H9 (cell line): Measurements from ENCODE around the gene TNFAIP2. TPM values are rescaled to one million over a fixed set of nuclear protein-coding genes. Genes with fewer than 3 reads are reported as not detected.

Experiments
- DNase-seq: peaks from one replicate; pipeline ENCODE4 v3.0.0-alpha.2; 2017
- H2AFZ ChIP-seq: one replicate; pipeline ENCODE4 v1.6.1; 2013; ENCODE audit warnings: mild to moderate bottlenecking, low read length, control low read depth, moderate library complexity
- H2AK5ac ChIP-seq: 2 replicates; pipeline ENCODE4 v1.6.1; 2013; ENCODE audit warnings: low read length, control low read depth, mixed read lengths; ENCODE audit not compliant: insufficient read length
- H2BK120ac ChIP-seq: one replicate; pipeline ENCODE4 v1.6.1; 2013; ENCODE audit warnings: low read depth, mild to moderate bottlenecking, low read length, control low read depth, inconsistent platforms; ENCODE audit not compliant: poor library complexity, severe bottlenecking
- H2BK12ac ChIP-seq: 2 replicates; pipeline ENCODE4 v1.6.1; 2013; ENCODE audit warnings: low read length, control low read depth, mixed read lengths, low read depth; ENCODE audit not compliant: insufficient read length
- H2BK15ac ChIP-seq: 2 replicates; pipeline ENCODE4 v1.6.1; 2013; ENCODE audit warnings: low read depth, low read length, control low read depth
- H2BK20ac ChIP-seq: one replicate; pipeline ENCODE4 v1.6.1; 2013; ENCODE audit warnings: low read depth, mild to moderate bottlenecking, low read length, control low read depth, inconsistent platforms; ENCODE audit not compliant: poor library complexity, severe bottlenecking
- H2BK5ac ChIP-seq: 2 replicates; pipeline ENCODE4 v1.6.1; 2013; ENCODE audit warnings: low read length, control low read depth, mixed read lengths; ENCODE audit not compliant: insufficient read length
- H3K14ac ChIP-seq: 2 replicates; pipeline ENCODE4 v1.6.1; 2013; ENCODE audit warnings: low read length, control low read depth; ENCODE audit not compliant: insufficient read depth
- H3K18ac ChIP-seq: 2 replicates; pipeline ENCODE4 v1.6.1; 2013; ENCODE audit warnings: low read depth, mild to moderate bottlenecking, mixed read lengths, low read length, control low read depth; ENCODE audit not compliant: insufficient read length
- H3K23ac ChIP-seq: 2 replicates; pipeline ENCODE4 v1.6.1; 2013; ENCODE audit warnings: low read length, control low read depth, mixed read lengths, low read depth; ENCODE audit not compliant: insufficient read length
- H3K23me2 ChIP-seq: 2 replicates; pipeline ENCODE4 v1.6.1; 2013; ENCODE audit warnings: low read depth, mild to moderate bottlenecking, mixed read lengths, low read length, control low read depth; ENCODE audit not compliant: insufficient read length, poor library complexity, severe bottlenecking
- H3K27ac ChIP-seq: 2 replicates; pipeline ENCODE4 v1.5.1; 2013; ENCODE audit warnings: low read length, control low read depth, mixed read lengths, low read depth; ENCODE audit not compliant: insufficient read length
- H3K27me3 ChIP-seq: 2 replicates; pipeline ENCODE4 v1.6.1; 2013; ENCODE audit warnings: low read length, control low read depth, inconsistent platforms; ENCODE audit not compliant: insufficient read depth
- H3K4ac ChIP-seq: 2 replicates; pipeline ENCODE4 v1.6.1; 2013; ENCODE audit warnings: low read depth, mild to moderate bottlenecking, control low read depth, inconsistent platforms, low read length, moderate library complexity
- H3K4me1 ChIP-seq: 2 replicates; pipeline ENCODE4 v1.6.1; 2013; ENCODE audit warnings: low read length, control low read depth, inconsistent platforms; ENCODE audit not compliant: insufficient read depth
- H3K4me2 ChIP-seq: 2 replicates; pipeline ENCODE4 v1.6.1; 2013; ENCODE audit warnings: low read length, control low read depth, mixed read lengths; ENCODE audit not compliant: insufficient read length, insufficient read depth
- H3K56ac ChIP-seq: 2 replicates; pipeline ENCODE4 v1.6.1; 2013; ENCODE audit warnings: low read depth, mild to moderate bottlenecking, mixed read lengths, low read length, control low read depth; ENCODE audit not compliant: insufficient read length
- H3K79me1 ChIP-seq: 2 replicates; pipeline ENCODE4 v1.6.1; 2013; ENCODE audit warnings: low read depth, mild to moderate bottlenecking, moderate library complexity, low read length, control low read depth, inconsistent platforms; ENCODE audit not compliant: insufficient read depth, poor library complexity, severe bottlenecking
- H3K79me2 ChIP-seq: 2 replicates; pipeline ENCODE4 v1.6.1; 2013; ENCODE audit warnings: low read length, control low read depth, inconsistent platforms; ENCODE audit not compliant: insufficient read depth
- H3K9ac ChIP-seq: 2 replicates; pipeline ENCODE4 v1.6.1; 2013; ENCODE audit warnings: low read length, control low read depth, mixed read lengths; ENCODE audit not compliant: insufficient read length; ENCODE audit errors: extremely low read depth
- H3K9me3 ChIP-seq: one replicate; pipeline ENCODE4 v1.6.1; 2013; ENCODE audit warnings: low read depth, low read length, inconsistent platforms; ENCODE audit not compliant: control insufficient read depth
- H3T11ph ChIP-seq: one replicate; pipeline ENCODE4 v1.6.1; 2013; ENCODE audit warnings: mild to moderate bottlenecking, low read length, control low read depth, inconsistent platforms
- H4K20me1 ChIP-seq: one replicate; pipeline ENCODE4 v1.6.1; 2013; ENCODE audit not compliant: control insufficient read depth, insufficient read length, insufficient read depth
- H4K5ac ChIP-seq: 2 replicates; pipeline ENCODE4 v1.6.1; 2013; ENCODE audit warnings: low read depth, mild to moderate bottlenecking, mixed read lengths, low read length, control low read depth; ENCODE audit not compliant: insufficient read length
- H4K8ac ChIP-seq: replicated peaks from 2 replicates; pipeline ENCODE4 v1.6.1; 2013; ENCODE audit warnings: low read length, control low read depth, mixed read lengths, low read depth; ENCODE audit not compliant: insufficient read length
- H4K91ac ChIP-seq: 2 replicates; pipeline ENCODE4 v1.6.1; 2013; ENCODE audit warnings: low read depth, mild to moderate bottlenecking, moderate library complexity, mixed read lengths, low read length, control low read depth; ENCODE audit not compliant: insufficient read length
- H3K27ac Mint-ChIP-seq, 3 experiments: 2 replicates in 2 of 3; 3 replicates in 1 of 3; pipeline ENCODE4 v1.8.0; 2020 to 2021; ENCODE audit warnings: mixed read lengths in 3 of 3, mild to moderate bottlenecking in 1 of 3, moderate library complexity in 1 of 3
- H3K27me3 Mint-ChIP-seq: 2 replicates; pipeline ENCODE4 v1.8.0; 2021; ENCODE audit warnings: low read depth, mild to moderate bottlenecking, moderate library complexity, mixed read lengths
- H3K36me3 Mint-ChIP-seq, 3 experiments: 2 replicates in 2 of 3; 3 replicates in 1 of 3; pipeline ENCODE4 v1.8.0; 2020 to 2021; ENCODE audit warnings: low read depth in 3 of 3, mixed read lengths in 3 of 3; ENCODE audit not compliant: insufficient read depth in 1 of 3
- H3K4me1 Mint-ChIP-seq, 2 experiments: 2 replicates each; pipeline ENCODE4 v1.8.0; 2020; ENCODE audit warnings: mixed read lengths in 2 of 2
- H3K4me3 Mint-ChIP-seq, 2 experiments: 2 replicates in 1 of 2; 3 replicates in 1 of 2; pipeline ENCODE4 v1.8.0; 2020 to 2021; ENCODE audit warnings: mild to moderate bottlenecking in 2 of 2, mixed read lengths in 2 of 2, moderate library complexity in 1 of 2
- H3K9me3 Mint-ChIP-seq, 2 experiments: 2 replicates in 1 of 2; 3 replicates in 1 of 2; pipeline ENCODE4 v1.8.0; 2020; ENCODE audit warnings: mild to moderate bottlenecking in 2 of 2, mixed read lengths in 2 of 2, moderate library complexity in 1 of 2
- WGBS: extraction: QIAGEN DNeasy Blood & Tissue Kit; methylation state at CpG from one replicate; pipeline ENCODE4 v1.1.7; 2013; ENCODE audit warnings: missing lambda C conversion rate, low lambda C conversion rate, mixed read lengths; ENCODE audit not compliant: insufficient read length; ENCODE audit errors: extremely low coverage; 5-methylcytosine and 5-hydroxymethylcytosine counted together
- total RNA-seq: library from RNA; stranded (reverse); gene quantifications from 2 replicates; pipeline ENCODE4 v1.2.1, GENCODE V29; 2021
- TF ChIP-seq, protein P1 (sequence below): fragments of 200-600 bp; sonication (generic); conservative IDR thresholded peaks from 3 replicates; pipeline ENCODE4 v1.8.0; 2021; ENCODE audit warnings: antibody characterized with exemption, mild to moderate bottlenecking

Gene TNFAIP2
- total RNA-seq, 1 experiment from 2014 or later, result 29.3 TPM

DNA sequence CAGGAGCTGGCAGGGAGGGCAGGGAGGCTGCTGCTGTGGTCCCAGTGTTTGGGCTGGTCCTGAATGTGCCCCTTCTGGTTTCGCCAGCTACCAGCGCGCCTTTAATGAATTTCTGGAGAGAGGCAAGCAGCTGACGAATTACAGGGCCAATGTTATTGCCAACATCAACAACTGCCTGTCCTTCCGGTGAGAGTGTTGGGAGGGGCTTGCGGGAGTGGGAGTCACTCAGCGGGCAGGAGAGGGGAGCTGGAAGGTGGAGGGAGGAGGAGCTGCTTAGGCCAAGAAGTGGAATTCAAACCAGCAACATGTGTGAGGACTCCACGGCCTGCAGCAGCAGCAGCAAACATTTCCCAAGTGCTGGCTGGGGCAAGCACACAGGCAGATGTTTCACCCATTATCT lies 7.7 kb downstream of the TNFAIP2 start:
- no peak overlapping the region for H2AFZ ChIP-seq

More for the DNA sequence above, 7.7 kb downstream of the TNFAIP2 start:
- Histone ChIP-seq H4K8ac (no peak overlapping the region), H3K27ac (no peak overlapping the region), H3K23ac (no peak overlapping the region), H3K14ac (no peak overlapping the region), H3K56ac (no peak overlapping the region), H2BK15ac (no peak overlapping the region), H4K91ac (no peak overlapping the region), H3T11ph (no peak overlapping the region), H3K27me3 (no peaks in the 10 kb centered on the region), H2BK12ac (no peak overlapping the region), H3K4me1 (no peaks in the 10 kb centered on the region), H3K79me1 (no peaks in the 10 kb centered on the region), H3K9me3 (no peaks in the 10 kb centered on the region), H3K4ac (no peak overlapping the region), H2AK5ac (no peak overlapping the region), H3K18ac (no peak overlapping the region), H4K20me1 (peaks cover 5% of the 10 kb centered on the region), H3K79me2 (no peaks in the 10 kb centered on the region), H4K5ac (no peak overlapping the region), H3K4me2 (no peak overlapping the region), H3K23me2 (no peaks in the 10 kb centered on the region), H2BK5ac (no peak overlapping the region), H3K9ac (no peak overlapping the region), H2BK20ac (no peak overlapping the region), H2BK120ac (no peak overlapping the region)
- peaks cover 18% of the 10 kb centered on the region for H3K27me3 Mint-ChIP-seq
- no peak overlapping the region for H3K27ac Mint-ChIP-seq
- WGBS, result no CpG with 5 or more reads among the region's 8 CpGs
- TF ChIP-seq, protein P1, sequence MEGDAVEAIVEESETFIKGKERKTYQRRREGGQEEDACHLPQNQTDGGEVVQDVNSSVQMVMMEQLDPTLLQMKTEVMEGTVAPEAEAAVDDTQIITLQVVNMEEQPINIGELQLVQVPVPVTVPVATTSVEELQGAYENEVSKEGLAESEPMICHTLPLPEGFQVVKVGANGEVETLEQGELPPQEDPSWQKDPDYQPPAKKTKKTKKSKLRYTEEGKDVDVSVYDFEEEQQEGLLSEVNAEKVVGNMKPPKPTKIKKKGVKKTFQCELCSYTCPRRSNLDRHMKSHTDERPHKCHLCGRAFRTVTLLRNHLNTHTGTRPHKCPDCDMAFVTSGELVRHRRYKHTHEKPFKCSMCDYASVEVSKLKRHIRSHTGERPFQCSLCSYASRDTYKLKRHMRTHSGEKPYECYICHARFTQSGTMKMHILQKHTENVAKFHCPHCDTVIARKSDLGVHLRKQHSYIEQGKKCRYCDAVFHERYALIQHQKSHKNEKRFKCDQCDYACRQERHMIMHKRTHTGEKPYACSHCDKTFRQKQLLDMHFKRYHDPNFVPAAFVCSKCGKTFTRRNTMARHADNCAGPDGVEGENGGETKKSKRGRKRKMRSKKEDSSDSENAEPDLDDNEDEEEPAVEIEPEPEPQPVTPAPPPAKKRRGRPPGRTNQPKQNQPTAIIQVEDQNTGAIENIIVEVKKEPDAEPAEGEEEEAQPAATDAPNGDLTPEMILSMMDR, result no peak
- H3K4me3 Mint-ChIP-seq, result no peak overlapping the region
- peaks cover 4 to 16% of the 10 kb centered on the region in 2 experiments; a peak in 3 of 4 replicates for H3K4me1 Mint-ChIP-seq
- H3K36me3 Mint-ChIP-seq, result peaks cover 9 to 26% (median 17%) of the 10 kb centered on the region in 3 experiments; a peak in 6 of 7 replicates
- DNase-seq, result no peak
- no peaks in the 10 kb centered on the region; a peak in 1 of 5 replicates for H3K9me3 Mint-ChIP-seq
